Central memory CD8-positive, alpha-beta T cell (primary cell): ENCODE results near the gene C17orf50.

Source experiments
- ATAC-seq: fragments of 150-1000 bp; cut with Tn5 transposase; replicated peaks from 2 replicates; pipeline ENCODE4 v1.10.0; 2022; ENCODE audit warnings: mild to moderate bottlenecking, moderate FRiP score, moderate number of reproducible peaks; ENCODE audit not compliant: poor library complexity, severe bottlenecking; ENCODE audit errors: extremely low read depth
- DNase-seq, 2 donors: peaks; one replicate each; pipeline ENCODE4 v3.0.0; 2021; ENCODE audit warnings: low spot score in 2 of 2
- H3K27ac Mint-ChIP-seq: one replicate; pipeline ENCODE4 v1.8.0; 2022; ENCODE audit warnings: low read depth, mild to moderate bottlenecking, moderate library complexity, mixed read lengths
- H3K27me3 Mint-ChIP-seq: one replicate; pipeline ENCODE4 v1.8.0; 2022; ENCODE audit warnings: mixed read lengths
- H3K36me3 Mint-ChIP-seq: one replicate; pipeline ENCODE4 v1.8.0; 2022; ENCODE audit warnings: mild to moderate bottlenecking, moderate library complexity, mixed read lengths; ENCODE audit not compliant: insufficient read depth
- H3K4me1 Mint-ChIP-seq: one replicate; pipeline ENCODE4 v1.8.0; 2022; ENCODE audit warnings: mixed read lengths
- H3K4me3 Mint-ChIP-seq: one replicate; pipeline ENCODE4 v1.8.0; 2022; ENCODE audit warnings: mild to moderate bottlenecking, moderate library complexity, mixed read lengths
- H3K9me3 Mint-ChIP-seq: one replicate; pipeline ENCODE4 v1.8.0; 2022; ENCODE audit warnings: mixed read lengths

The C17orf50 gene

DNA sequence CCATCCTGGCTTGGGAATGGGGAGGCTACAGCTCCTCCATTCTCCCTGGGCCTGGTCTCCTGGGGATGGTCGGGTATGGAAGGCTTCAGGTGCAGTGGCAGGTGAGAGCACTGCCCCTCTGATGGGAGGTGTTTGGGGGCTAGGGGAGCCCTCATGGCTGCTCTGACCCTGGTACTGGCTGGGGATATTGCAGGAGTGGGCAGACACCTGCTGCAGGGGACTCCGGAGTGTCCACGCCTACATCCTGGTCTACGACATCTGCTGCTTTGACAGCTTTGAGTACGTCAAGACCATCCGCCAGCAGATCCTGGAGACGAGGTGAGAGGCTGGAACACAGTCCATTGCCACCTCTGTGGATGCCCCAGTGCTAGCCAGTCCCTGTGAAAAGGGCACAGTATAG, 20.5 kb upstream of the C17orf50 start:
- no peaks in the 10 kb centered on the region for H3K9me3 Mint-ChIP-seq
- ATAC-seq (no peak), DNase-seq (no peak)
- H3K4me3 Mint-ChIP-seq: no peak overlapping the region
- H3K27me3 Mint-ChIP-seq: peaks cover 43% of the 10 kb centered on the region
- no peak overlapping the region for H3K27ac Mint-ChIP-seq
- peaks cover 5% of the 10 kb centered on the region for H3K4me1 Mint-ChIP-seq
- no peaks in the 10 kb centered on the region for H3K36me3 Mint-ChIP-seq

DNA sequence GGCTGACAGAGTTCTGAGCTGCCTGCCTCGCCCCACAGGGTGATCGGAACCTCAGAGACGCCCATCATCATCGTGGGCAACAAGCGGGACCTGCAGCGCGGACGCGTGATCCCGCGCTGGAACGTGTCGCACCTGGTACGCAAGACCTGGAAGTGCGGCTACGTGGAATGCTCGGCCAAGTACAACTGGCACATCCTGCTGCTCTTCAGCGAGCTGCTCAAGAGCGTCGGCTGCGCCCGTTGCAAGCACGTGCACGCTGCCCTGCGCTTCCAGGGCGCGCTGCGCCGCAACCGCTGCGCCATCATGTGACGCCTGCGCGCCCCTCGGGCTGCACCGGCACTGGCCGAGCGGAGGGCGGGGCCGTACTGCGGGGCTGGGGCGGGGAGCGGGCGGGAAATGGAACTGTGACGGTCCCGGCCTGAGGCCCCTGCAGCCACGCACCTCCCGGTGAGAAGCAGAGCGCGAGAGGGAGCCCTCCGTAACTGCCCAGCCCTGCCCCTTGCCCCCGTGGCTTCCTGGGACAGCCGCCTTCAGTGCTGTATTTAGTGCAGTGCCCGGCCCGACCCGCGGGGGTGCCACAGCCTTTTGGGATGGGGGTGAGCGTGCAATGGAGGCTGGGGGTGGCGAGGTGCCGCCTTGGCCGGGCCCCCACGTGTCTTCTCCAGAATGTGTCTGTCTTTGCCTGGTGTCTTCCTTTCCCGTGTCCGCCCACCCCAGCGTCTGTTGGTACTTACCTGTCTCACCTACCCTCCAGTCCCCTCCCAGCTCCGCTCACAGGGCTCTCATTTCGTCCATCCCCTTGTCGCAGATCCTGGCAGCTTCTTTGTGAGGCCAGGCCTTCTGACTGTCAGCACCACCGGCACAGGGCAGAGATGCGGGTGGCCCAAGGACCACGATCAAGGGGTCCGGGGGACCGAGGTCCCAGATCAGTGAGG, 19.4 kb upstream of the C17orf50 start:
- Mint-ChIP-seq H3K27me3 (peaks cover 43% of the 10 kb centered on the region), H3K4me1 (peaks cover 5% of the 10 kb centered on the region), H3K36me3 (no peaks in the 10 kb centered on the region), H3K9me3 (no peaks in the 10 kb centered on the region), H3K27ac (no peak overlapping the region), H3K4me3 (peak overlapping the region; percentile 49)
- ATAC-seq: peak; percentile 46
- no peak for DNase-seq

DNA sequence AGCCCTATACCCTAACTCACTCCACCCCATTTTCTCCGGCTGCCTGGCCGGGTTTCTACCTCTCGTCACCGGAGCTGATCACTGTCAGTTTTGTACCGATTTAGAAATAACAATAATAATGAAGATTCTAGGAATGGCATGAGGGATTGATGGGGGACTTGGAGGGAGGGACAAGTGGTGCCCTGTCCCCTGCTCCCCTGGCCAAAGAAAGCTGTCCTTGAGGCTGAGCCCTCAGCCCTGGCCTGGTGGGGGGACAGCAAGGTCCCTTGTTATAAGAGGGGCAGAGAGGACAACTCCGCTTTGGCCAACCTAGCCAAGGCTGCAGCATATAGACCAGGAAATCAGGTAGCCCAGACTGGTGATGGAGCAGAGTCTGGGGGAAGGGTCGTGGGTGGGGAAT, 18.2 kb upstream of the C17orf50 start:
- H3K4me3 Mint-ChIP-seq: peak overlapping the region; percentile 31

DNA sequence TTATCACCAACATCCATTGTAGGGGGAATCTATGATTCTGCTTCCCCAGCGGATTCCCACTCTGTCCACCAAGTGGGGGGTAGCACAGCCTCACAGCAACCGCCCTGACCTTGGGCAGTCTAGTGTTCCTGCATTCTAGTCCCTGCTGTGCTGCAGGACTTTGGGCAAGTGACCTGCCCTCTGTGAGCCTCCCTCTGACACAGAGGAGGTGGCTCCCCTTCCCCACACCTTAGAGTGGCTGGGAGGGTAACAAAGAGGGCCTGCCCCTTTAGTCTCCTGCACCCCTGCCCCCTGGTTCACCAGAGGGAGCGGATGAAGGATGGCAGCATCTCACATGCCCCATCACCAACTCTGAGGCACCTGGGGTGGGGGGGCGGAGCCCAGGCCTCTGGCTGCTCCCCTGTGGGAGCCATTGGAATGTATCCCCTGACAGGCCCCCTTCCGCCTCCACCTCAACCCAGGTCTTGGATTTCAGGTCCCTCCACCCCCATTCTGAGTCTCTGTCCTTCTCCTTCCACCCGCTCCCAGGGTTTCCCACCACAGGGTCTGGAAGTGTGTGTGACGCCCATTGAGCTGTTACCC, 17.7 kb upstream of the C17orf50 start:
- DNase-seq (no peak), ATAC-seq (no peak)
- Mint-ChIP-seq H3K4me3 (no peak overlapping the region), H3K4me1 (peaks cover 5% of the 10 kb centered on the region), H3K27me3 (peaks cover 43% of the 10 kb centered on the region), H3K36me3 (no peaks in the 10 kb centered on the region), H3K9me3 (no peaks in the 10 kb centered on the region), H3K27ac (no peak overlapping the region)

More for the DNA sequence above, 18.2 kb upstream of the C17orf50 start:
- peaks cover 5% of the 10 kb centered on the region for H3K4me1 Mint-ChIP-seq
- H3K36me3 Mint-ChIP-seq: no peaks in the 10 kb centered on the region
- DNase-seq (no peak), ATAC-seq (no peak)
- H3K27me3 Mint-ChIP-seq: peaks cover 43% of the 10 kb centered on the region
- H3K27ac Mint-ChIP-seq: no peak overlapping the region
- H3K9me3 Mint-ChIP-seq: no peaks in the 10 kb centered on the region

DNA sequence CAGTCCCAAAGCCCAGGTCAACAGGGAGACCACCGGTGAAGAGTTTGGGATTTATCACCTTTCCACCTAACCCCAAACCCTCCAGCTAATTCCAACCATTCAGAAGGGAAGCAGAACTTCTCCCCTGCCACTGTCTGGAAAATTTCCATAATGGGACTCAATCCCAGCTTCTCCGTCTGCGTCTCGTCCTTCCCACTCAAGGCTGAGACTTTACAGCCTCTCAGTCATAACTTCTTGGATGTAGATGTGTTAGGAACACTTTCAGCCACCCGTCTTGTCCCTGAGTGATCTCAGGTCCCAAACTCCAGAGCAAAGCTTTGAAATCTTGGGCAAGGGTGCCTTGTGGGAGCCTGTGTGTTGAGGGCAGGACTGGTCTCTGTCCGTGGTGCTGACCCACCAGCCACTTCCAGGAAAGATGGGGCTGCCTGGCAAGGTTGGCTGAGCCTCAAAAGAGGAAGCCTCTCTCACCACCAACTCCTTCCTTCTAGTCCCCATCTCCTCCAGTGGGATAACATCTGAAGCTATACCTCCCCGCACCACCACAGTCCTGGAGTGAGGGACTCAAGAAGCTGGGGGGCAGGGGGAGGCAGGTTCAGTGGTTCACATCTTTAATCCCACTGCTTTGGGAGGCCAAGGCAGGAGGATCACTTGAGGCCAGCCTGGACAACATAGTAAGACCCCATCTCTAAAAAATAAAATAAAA, 16.9 kb upstream of the C17orf50 start:
- DNase-seq (no peak), ATAC-seq (no peak)
- Mint-ChIP-seq H3K27me3 (peaks cover 49% of the 10 kb centered on the region), H3K9me3 (no peaks in the 10 kb centered on the region), H3K4me3 (no peak overlapping the region), H3K4me1 (peaks cover 5% of the 10 kb centered on the region), H3K36me3 (no peaks in the 10 kb centered on the region), H3K27ac (no peak overlapping the region)

DNA sequence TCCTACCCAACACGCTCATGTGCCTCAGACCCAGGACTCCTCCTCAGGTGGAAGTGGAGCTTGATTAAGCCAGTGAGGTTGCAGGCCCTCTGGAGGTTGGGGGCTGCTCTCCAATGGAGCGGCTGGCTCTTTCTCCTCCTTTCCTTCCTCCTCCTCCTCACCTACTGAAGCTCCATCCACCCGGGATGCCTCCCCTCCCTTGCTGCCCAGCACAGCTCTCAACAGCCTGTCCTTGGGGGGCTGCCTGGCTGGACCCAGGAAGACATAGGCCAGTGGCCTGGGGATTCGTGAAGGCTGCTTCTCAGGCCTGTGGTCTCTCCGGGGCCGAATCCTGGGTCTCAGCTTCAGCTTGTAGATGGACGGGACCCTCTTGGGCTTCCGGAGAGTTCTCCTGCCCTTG, 15.9 kb upstream of the C17orf50 start:
- Mint-ChIP-seq H3K9me3 (no peaks in the 10 kb centered on the region), H3K4me1 (peaks cover 10% of the 10 kb centered on the region), H3K27me3 (peaks cover 58% of the 10 kb centered on the region), H3K36me3 (no peaks in the 10 kb centered on the region), H3K4me3 (no peak overlapping the region), H3K27ac (no peak overlapping the region)
- ATAC-seq (no peak), DNase-seq (no peak)

DNA sequence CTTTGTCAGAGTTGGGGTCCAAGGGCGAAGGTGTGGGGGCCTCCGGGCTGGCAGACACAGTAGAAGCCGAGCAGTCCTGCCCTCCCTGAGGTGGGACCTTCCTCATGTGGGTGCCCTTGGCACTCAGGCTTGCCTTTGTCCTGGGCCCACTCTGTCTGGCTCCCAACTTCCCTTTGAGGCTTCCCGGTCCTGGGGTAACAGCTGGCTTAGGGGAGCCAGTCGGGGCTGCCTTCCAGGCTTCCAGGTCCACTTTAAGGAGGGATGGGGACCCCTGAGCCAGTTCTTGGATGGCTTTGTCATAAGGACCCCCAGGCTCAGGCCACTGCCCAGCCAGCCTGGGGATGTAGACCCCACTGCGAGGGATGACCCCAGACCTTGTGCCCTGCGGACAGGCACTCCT, 15.4 kb upstream of the C17orf50 start:
- H3K4me3 Mint-ChIP-seq: no peak overlapping the region
- H3K27ac Mint-ChIP-seq: no peak overlapping the region
- DNase-seq: no peak
- no peaks in the 10 kb centered on the region for H3K9me3 Mint-ChIP-seq
- peaks cover 15% of the 10 kb centered on the region for H3K4me1 Mint-ChIP-seq
- no peak for ATAC-seq
- H3K36me3 Mint-ChIP-seq: no peaks in the 10 kb centered on the region
- peaks cover 58% of the 10 kb centered on the region for H3K27me3 Mint-ChIP-seq

DNA sequence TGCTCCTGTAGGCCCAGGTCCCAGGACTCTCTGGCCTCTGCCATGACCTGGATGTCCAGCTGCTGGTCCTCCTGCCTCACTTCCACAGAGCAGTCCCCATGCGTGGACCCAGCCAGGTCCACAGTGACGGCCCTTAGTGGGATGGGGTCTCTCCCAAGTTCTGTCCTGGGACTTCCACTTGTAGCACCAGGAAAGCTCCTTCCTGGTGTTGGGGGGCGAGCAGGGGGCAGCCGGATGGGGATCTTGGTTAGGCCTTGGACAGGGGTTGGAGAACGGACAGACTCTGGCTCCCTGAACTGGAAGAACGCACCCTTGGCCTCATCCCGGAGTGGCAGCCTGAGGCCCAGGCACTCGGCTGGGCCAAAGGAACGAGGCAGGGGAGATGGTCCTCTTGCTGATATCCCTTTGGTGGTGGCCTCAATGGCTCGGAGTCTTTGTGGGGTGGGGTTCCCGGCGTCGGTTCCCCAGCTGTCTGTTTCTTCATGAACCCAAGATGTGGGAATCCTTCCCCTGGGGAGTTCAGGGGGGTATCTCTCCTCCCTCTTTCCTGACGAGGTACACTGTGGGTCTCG, 14.9 kb upstream of the C17orf50 start:
- DNase-seq (no peak), ATAC-seq (no peak)
- Mint-ChIP-seq H3K4me1 (peaks cover 20% of the 10 kb centered on the region), H3K4me3 (no peak overlapping the region), H3K36me3 (no peaks in the 10 kb centered on the region), H3K27me3 (peaks cover 60% of the 10 kb centered on the region), H3K9me3 (no peaks in the 10 kb centered on the region), H3K27ac (no peak overlapping the region)

DNA sequence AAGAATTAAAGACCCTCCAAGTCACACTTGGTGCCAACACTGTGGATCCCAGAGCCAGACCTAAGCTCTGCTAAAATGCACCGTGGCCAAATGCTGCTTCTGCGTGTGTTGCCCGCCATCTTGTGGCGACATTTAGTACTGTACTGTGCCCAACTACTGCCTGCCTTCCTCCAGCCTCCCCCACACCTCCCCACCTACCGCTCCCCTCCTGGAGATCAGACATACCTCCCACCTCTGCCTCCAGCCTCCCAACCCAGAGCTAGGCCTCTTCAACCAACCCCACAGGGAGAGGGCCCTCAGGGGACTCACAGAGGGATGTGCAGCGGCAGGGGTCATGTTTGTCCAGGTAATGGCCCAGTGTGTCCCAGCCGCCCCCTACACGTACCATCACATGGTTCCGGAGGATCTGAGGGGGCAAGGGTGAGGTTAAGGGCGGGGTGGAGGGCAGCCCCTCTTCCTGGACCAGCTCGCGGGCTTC, 13.1 kb upstream of the C17orf50 start:
- Mint-ChIP-seq H3K9me3 (no peaks in the 10 kb centered on the region), H3K4me3 (no peak overlapping the region), H3K4me1 (peaks cover 16% of the 10 kb centered on the region), H3K27me3 (peaks cover 63% of the 10 kb centered on the region), H3K27ac (no peak overlapping the region), H3K36me3 (no peaks in the 10 kb centered on the region)
- ATAC-seq (peak; percentile 86), DNase-seq (peak; percentile 60 to 69)

DNA sequence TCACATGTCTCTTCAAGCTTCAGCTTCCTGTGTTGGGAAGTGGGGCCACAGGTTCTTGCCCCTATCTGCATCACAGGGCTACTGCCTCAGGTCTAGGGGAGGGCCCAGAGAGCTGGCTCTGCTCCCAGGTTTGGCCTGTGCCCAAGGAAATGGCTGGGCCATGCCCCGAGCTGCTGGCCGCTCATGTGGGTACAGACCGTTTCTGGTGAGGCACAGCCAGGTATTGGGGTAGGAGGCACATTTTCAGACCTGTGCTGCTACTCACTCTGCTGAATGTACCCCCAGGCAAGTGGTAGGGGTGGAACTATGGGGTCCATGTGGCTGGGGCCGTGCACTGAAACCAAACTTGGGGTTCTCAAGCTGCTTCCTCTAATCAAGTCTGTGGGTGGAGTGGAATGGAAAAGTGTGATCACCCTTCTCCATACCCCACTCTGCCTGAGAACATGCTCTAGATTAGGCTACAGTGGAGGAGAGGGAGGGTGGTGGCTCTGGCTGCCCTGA, 12.3 kb upstream of the C17orf50 start:
- Mint-ChIP-seq H3K27me3 (peaks cover 63% of the 10 kb centered on the region), H3K4me1 (peaks cover 16% of the 10 kb centered on the region), H3K9me3 (no peaks in the 10 kb centered on the region), H3K27ac (no peak overlapping the region), H3K4me3 (no peak overlapping the region), H3K36me3 (no peaks in the 10 kb centered on the region)
- ATAC-seq: no peak
- DNase-seq: no peak

DNA sequence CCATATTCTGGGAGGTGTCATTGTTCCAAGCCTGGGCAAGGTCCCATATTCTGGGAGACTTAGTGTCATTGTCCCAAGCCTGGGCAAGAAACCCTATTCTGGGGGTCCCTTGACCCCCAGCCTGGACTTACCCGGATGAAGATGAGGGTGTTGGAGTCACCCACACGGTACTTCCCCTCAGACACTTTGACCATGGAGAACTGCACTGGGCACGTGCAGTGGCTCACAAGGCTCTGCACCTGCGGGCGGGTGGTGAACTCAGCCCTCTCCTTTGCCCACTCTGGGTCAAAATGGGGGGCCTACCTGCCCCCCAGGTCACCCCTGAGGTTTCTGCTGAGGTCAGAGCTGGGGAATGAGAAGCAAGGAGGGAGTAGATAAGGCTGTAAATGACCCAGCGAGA, 11.7 kb upstream of the C17orf50 start:
- H3K27ac Mint-ChIP-seq: no peak overlapping the region
- no peaks in the 10 kb centered on the region for H3K9me3 Mint-ChIP-seq
- H3K4me3 Mint-ChIP-seq: no peak overlapping the region
- DNase-seq (no peak), ATAC-seq (no peak)
- peaks cover 58% of the 10 kb centered on the region for H3K27me3 Mint-ChIP-seq
- peaks cover 16% of the 10 kb centered on the region for H3K4me1 Mint-ChIP-seq
- H3K36me3 Mint-ChIP-seq: no peaks in the 10 kb centered on the region
